Measurements from ENCODE around the gene EHD1.

The EHD1 gene

DNA sequence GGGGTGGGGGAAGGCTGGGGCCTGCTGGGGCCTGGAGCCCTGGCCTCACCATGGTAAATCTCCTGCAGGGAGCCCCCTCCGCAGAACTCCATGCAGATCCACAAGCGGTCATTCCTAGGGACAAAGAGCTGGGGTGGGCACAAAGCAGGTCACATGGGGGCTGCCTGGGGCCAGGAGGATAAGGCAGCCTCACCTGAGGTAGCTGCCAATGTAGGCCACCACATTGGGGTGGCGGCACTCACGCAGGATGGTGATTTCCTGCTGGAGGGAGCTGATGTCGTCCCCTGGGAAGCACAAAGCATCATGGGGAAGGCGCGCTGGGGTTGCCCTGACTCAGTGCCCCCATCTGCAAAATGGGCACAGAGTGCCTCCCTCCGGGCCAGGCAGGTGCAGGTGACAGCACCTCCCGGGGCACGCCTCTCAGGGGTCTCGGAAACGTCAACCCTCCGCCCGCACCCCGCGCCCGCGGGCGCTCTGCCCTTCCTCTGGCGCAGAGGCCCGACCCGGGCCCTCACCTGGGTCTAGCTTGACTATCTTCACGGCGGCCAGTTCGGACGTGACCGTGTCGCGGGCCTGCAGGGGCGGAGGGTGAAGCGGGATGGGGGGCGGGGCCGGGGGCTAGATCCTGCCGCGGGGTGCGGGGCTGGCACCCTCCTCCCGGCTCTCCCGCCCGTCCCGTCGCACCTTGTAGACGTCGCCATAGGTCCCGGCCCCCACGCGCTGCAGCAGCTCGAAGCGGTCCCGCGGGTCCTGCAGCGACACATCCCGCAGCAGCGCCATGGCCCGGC is 75.9 kb downstream of the EHD1 start:
- in situ Hi-C loops (cut with MboI; ENCODE audit: low sequenced_read_pairs): no loop called here
